Progenitor cell of endocrine pancreas (in vitro differentiated cells): ENCODE results near the gene RASA3. TPM values are rescaled to one million over a fixed set of nuclear protein-coding genes. Genes with fewer than 3 reads are reported as not detected.

Experiments used
- DNase-seq: peaks from one replicate; pipeline ENCODE4 v3.0.0; 2021; ENCODE audit warnings: low spot score; ENCODE audit not compliant: unreplicated experiment
- H3K27ac Mint-ChIP-seq: 2 replicates; pipeline ENCODE4 v1.8.0; 2021; ENCODE audit warnings: mild to moderate bottlenecking, moderate library complexity, mixed read lengths
- H3K27me3 Mint-ChIP-seq: 2 replicates; pipeline ENCODE4 v1.8.0; 2021; ENCODE audit warnings: mixed read lengths
- H3K36me3 Mint-ChIP-seq: 2 replicates; pipeline ENCODE4 v1.8.0; 2022; ENCODE audit warnings: mixed read lengths; ENCODE audit not compliant: insufficient read depth
- H3K4me1 Mint-ChIP-seq: 2 replicates; pipeline ENCODE4 v1.8.0; 2021; ENCODE audit warnings: low read depth, mixed read lengths
- H3K4me3 Mint-ChIP-seq: 2 replicates; pipeline ENCODE4 v1.8.0; 2021; ENCODE audit warnings: low read depth, mild to moderate bottlenecking, moderate library complexity, mixed read lengths
- H3K9me3 Mint-ChIP-seq: 2 replicates; pipeline ENCODE4 v1.8.0; 2021; ENCODE audit warnings: low read depth, mixed read lengths
- total RNA-seq: library from RNA; stranded (reverse); gene quantifications from 2 replicates; pipeline ENCODE4 v1.2.1, GENCODE V29; 2021
- TF ChIP-seq, protein P1 (sequence below): fragments of 200-600 bp; sonication (generic); IDR thresholded peaks from one replicate; pipeline ENCODE4 v1.5.0; 2021; ENCODE audit warnings: antibody characterized with exemption, mild to moderate bottlenecking; ENCODE audit not compliant: unreplicated experiment

Gene RASA3
- total RNA-seq, 1 donor from 2014 or later = 6.3 TPM

DNA sequence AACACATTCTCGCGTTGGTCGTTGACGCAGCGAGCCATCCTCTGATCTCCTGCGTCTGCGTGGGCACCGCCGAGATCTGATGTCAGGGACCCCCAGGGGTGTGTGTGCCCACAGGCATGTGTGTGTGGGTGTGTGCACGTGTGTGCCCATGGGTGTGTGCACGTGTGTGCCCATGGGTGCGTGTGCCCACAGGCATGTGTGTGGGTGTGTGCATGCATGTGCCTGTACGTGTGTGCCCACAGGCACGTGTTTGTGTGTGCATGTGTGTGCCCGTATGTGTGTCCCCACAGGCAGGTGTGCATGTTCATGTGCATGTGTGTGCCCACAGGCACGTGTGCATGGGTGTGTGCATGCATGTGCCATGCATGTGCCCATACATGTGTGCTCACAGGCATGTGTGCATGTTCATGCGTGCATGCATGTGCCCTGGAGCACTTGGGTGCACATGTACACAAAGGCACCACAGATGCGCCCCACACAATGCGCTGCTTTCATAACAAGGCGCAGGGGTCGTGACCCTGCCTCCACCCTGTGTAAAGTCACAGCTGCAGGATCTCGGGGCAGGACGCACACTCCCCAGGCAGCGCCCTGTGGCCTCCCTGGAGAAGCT, 77.5 kb downstream of the RASA3 start:
- Mint-ChIP-seq H3K4me1 (no peaks in the 10 kb centered on the region), H3K4me3 (no peak overlapping the region), H3K36me3 (no peaks in the 10 kb centered on the region), H3K9me3 (no peaks in the 10 kb centered on the region), H3K27me3 (no peaks in the 10 kb centered on the region), H3K27ac (no peak overlapping the region)
- DNase-seq = no peak
- TF ChIP-seq, protein P1, sequence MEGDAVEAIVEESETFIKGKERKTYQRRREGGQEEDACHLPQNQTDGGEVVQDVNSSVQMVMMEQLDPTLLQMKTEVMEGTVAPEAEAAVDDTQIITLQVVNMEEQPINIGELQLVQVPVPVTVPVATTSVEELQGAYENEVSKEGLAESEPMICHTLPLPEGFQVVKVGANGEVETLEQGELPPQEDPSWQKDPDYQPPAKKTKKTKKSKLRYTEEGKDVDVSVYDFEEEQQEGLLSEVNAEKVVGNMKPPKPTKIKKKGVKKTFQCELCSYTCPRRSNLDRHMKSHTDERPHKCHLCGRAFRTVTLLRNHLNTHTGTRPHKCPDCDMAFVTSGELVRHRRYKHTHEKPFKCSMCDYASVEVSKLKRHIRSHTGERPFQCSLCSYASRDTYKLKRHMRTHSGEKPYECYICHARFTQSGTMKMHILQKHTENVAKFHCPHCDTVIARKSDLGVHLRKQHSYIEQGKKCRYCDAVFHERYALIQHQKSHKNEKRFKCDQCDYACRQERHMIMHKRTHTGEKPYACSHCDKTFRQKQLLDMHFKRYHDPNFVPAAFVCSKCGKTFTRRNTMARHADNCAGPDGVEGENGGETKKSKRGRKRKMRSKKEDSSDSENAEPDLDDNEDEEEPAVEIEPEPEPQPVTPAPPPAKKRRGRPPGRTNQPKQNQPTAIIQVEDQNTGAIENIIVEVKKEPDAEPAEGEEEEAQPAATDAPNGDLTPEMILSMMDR = no peak

DNA sequence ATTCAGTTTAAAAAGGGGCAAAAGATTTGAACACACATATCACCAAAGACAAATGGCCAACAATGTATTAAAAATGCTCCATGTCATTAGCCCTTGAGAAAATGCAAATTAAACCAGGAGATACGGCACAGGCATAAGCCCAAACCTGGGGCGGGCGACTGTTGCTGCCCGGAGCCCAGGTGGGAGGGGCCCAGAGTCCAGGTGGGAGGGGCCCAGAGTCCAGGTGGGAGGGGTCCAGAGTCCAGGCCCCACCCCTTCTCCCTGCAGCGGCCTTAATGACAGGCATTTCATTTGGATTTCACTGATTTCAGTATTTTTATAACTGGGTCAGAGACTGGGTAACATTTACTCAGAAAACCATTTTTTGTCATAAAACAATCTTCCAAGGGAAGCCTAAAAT, 78.2 kb downstream of the RASA3 start:
- no peak for DNase-seq
- TF ChIP-seq, protein P1 = no peak
- Mint-ChIP-seq H3K27ac (no peak overlapping the region), H3K27me3 (no peaks in the 10 kb centered on the region), H3K4me3 (no peak overlapping the region), H3K9me3 (no peaks in the 10 kb centered on the region), H3K4me1 (no peaks in the 10 kb centered on the region), H3K36me3 (no peaks in the 10 kb centered on the region)

DNA sequence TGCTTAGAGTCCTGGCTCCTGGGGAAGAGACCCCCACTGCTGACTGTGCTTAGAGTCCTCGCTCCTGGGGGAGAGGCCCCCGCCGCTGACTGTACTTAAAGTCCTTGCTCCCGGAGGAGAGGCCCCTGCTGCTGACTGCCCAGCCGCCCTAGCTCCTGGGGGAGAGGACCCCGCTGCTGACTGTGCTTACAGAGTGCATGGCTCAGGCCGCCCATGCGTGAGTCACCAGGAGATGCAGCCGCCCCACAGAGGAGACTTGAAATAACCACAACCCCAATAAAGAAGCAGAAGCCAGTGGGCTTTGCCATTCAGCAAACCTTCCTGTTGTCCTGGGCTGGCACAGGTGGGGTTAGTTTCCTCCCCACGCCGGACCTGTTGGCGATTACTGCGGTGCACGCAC, 79.4 kb downstream of the RASA3 start:
- no peak for DNase-seq
- no peaks in the 10 kb centered on the region for H3K4me1 Mint-ChIP-seq
- H3K4me3 Mint-ChIP-seq = no peak overlapping the region
- no peaks in the 10 kb centered on the region for H3K36me3 Mint-ChIP-seq
- H3K27ac Mint-ChIP-seq = no peak overlapping the region
- no peaks in the 10 kb centered on the region for H3K27me3 Mint-ChIP-seq
- H3K9me3 Mint-ChIP-seq = no peaks in the 10 kb centered on the region
- TF ChIP-seq, protein P1 = no peak

DNA sequence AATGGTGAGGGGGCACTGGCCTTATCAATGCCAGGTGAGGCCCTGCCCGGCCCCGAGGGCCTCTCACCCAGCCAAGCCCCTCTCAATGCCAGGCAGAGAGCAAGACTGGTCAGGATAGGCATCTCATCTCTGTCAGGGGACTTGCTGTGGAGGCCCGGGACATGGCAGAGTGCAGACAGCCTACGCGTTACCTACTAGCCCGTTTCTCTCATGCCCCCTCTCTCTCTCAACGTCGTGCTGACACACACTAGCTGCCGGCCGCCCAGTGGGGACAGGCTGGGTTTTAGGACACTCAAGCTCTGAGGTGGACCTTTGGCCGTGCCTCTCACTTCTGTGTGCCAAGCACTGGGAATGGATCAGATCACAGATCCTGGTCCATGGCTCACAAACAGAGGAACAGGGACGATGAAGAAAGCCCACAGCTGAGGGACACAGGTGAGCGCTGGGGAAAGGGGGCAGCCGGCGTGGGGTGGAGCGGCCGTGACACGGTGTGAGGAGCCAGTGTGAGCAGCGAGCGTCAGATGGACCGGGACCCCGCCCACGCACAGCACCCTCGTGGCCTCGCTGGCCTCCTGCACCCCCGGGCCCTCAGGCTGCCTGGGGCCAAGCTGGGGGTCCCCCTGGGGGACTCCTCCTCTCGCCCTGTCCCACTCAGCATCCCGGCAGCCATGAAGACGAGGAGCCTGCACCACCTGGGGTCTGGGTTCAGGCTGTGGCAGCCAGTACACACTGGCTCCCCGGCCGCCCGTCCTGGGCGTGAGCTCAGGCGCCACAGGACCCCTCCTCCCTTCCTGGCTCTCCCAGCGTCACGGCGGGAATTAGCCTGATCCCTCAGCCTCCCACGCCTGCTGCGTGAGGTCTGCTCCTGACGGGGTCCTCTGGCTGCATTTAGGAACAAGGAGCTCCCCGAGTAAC, 81.6 kb downstream of the RASA3 start:
- Mint-ChIP-seq H3K4me1 (peaks cover 3% of the 10 kb centered on the region), H3K27me3 (no peaks in the 10 kb centered on the region), H3K36me3 (peaks cover 3% of the 10 kb centered on the region), H3K4me3 (no peak overlapping the region), H3K9me3 (peaks cover 3% of the 10 kb centered on the region), H3K27ac (no peak overlapping the region)
- no peak for DNase-seq
- TF ChIP-seq, protein P1 = no peak

DNA sequence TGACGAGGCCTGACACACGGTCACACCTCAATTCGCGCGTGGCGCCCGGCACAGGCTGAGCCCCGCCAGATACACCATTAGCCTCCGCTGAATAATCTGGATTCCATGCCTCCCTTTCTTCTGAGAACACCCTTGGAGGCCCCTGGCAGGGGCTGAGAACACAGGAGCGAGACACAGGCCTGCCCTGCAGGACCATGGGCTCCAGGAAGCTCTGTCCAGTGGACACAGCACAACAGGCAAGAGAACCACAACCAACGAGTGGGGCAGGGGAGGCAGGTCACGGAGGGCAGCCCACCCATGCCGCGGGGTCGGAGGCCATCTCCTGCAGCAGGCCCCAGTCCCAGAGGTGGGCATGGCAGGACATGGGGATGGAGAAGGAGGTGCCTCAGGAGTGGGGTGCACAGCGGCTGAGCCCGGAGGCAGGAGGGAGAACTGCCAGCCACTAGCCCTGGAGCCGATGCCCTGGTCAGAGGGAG, 82.8 kb downstream of the RASA3 start:
- Mint-ChIP-seq H3K36me3 (peaks cover 7% of the 10 kb centered on the region), H3K4me3 (no peak overlapping the region), H3K4me1 (peaks cover 3% of the 10 kb centered on the region), H3K9me3 (peaks cover 3% of the 10 kb centered on the region), H3K27me3 (no peaks in the 10 kb centered on the region), H3K27ac (no peak overlapping the region)
- DNase-seq = no peak
- TF ChIP-seq, protein P1 = no peak
